ENCODE data around the gene WDR44.

GRCh38 chrX:118497180-118497818, 151.4 kb downstream of the WDR44 start:
- TF ChIP-seq CTCF (IDR thresholded peaks at IDR 0.05) = no peak
- no peak for TF ChIP-seq POLR2A (IDR thresholded peaks at IDR 0.05)
